ENCODE measurements around the gene FITM2.

FITM2 gene

DNA sequence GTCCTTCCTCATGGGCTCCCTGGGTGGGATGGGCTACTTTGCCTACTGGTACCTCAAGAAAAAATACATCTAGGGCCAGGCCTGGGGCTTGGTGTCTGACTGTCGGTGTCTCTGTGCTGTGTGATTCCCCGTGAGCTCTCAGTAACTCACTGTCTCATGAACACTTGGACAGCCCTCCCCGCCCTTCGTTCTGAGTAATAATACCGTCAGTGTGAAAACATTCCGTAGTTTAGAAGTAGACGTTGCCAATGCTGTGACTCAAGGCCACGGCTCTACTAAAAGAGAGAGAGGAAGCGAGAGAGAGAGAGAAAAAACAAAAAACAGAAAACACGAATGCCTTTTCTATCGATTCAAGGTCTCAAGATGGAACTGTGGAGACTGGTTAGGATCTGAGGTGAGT, 31.8 kb downstream of the FITM2 start:
- TF ChIP-seq POLR2AphosphoS5 (IDR thresholded peaks at IDR 0.05; ENCODE audit: low read depth, low read length) (no peak), FOXP2 (optimal IDR thresholded peaks at IDR 0.05; ENCODE audit: borderline replicate concordance, extremely low read depth, extremely low read length, insufficient read depth) (no peak), SIN3A (IDR thresholded peaks at IDR 0.05; ENCODE audit: borderline replicate concordance, insufficient read depth, low read length) (no peak)

DNA sequence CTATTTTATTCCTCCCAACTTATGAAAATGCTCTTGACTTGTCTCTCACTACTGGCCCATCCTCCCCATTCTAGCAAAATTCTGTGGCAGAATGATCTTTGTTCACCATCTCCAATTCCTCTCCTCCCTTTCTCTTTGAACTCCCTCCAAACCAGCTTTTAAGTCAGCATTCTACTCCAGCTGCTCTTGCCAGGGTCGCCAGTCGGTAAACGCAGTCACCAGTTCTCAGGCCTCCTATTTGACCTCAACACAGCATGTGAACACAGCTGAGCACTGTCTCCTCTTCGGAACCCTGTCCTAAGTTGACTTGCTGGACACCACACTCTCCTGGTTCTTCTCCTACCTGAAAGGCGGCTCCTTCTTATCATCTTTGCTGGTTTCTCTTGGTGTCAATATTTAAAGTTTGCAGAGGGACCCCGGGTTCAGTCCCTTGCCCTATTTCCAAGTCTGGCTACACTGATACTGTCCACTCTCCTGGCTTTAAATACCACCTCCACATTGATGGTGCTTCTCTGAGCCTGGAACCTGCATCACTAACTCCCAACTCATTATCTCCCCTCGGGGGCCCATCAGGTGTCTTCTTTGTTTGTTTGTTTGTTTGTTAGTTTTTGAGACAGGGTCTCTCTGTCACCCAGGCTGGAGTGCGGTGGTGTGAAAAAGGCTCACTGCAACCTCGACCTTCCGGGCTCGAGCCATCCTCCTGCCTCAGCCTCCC, 36.5 kb downstream of the FITM2 start:
- TF ChIP-seq SIN3A (IDR thresholded peaks at IDR 0.05; ENCODE audit: borderline replicate concordance, insufficient read depth, low read length) (no peak), POLR2AphosphoS5 (IDR thresholded peaks at IDR 0.05; ENCODE audit: low read depth, low read length) (no peak), TAF1 (IDR thresholded peaks at IDR 0.05; ENCODE audit: borderline replicate concordance, insufficient read depth, low read length) (no peak), FOXP2 (optimal IDR thresholded peaks at IDR 0.05; ENCODE audit: borderline replicate concordance, extremely low read depth, extremely low read length, insufficient read depth) (no peak)
- TF ChIP-seq, protein P1, sequence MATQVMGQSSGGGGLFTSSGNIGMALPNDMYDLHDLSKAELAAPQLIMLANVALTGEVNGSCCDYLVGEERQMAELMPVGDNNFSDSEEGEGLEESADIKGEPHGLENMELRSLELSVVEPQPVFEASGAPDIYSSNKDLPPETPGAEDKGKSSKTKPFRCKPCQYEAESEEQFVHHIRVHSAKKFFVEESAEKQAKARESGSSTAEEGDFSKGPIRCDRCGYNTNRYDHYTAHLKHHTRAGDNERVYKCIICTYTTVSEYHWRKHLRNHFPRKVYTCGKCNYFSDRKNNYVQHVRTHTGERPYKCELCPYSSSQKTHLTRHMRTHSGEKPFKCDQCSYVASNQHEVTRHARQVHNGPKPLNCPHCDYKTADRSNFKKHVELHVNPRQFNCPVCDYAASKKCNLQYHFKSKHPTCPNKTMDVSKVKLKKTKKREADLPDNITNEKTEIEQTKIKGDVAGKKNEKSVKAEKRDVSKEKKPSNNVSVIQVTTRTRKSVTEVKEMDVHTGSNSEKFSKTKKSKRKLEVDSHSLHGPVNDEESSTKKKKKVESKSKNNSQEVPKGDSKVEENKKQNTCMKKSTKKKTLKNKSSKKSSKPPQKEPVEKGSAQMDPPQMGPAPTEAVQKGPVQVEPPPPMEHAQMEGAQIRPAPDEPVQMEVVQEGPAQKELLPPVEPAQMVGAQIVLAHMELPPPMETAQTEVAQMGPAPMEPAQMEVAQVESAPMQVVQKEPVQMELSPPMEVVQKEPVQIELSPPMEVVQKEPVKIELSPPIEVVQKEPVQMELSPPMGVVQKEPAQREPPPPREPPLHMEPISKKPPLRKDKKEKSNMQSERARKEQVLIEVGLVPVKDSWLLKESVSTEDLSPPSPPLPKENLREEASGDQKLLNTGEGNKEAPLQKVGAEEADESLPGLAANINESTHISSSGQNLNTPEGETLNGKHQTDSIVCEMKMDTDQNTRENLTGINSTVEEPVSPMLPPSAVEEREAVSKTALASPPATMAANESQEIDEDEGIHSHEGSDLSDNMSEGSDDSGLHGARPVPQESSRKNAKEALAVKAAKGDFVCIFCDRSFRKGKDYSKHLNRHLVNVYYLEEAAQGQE (IDR thresholded peaks at IDR 0.05; ENCODE audit: insufficient read depth in 1 of 2, low read depth in 2 of 2, low read length in 2 of 2) = no peak

DNA sequence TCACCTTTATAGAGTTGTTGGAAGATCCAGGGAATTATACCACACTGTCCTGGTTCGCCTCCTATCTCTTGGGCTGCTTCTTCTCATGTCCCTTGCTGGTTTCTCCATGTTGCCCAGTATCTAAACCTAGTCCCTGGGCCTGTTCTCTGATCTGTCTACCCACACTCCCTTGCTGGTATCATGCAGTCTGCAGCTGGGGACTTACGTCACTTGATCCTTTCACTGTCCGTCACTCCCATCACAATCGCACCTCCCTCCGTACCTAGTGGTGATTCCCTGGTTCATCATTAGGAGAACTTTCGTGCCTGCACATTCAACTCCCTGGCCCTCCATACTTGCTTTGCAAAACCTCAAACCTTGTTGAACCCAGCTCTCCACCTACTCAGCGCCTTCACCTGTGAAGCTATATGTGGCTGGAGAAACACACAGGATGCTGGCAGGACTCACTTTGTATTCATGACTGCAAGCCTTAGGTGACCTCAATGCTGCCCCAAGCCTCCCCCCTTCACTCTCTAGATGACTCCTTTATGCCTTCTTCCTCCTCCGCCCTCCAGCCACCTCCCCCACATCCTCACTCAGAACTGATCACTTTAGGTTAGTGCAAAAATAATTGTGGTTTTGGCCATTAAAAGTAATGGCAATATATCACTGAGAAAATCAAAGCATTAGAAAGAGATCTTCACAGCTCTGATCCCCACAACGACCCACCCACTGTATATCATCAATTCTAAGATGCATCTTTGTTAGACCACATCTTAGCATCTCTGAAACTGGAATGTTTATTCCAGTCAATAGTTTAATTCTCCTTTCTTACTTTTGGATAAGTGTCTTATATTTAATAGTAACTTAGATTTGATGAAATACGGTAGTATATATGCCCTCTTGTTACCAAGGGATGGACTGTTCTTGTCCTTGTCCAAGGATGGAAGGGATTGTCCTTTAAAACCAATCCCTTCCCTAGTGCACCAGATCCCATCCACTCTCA, 37.5 kb downstream of the FITM2 start:
- TF ChIP-seq, protein P1 (IDR thresholded peaks at IDR 0.05; ENCODE audit: insufficient read depth in 1 of 2, low read depth in 2 of 2, low read length in 2 of 2) = no peak
- no peak for TF ChIP-seq POLR2AphosphoS5 (IDR thresholded peaks at IDR 0.05; ENCODE audit: low read depth, low read length)
- TF ChIP-seq FOXP2 (optimal IDR thresholded peaks at IDR 0.05; ENCODE audit: borderline replicate concordance, extremely low read depth, extremely low read length, insufficient read depth) = no peak
- TF ChIP-seq TAF1 (IDR thresholded peaks at IDR 0.05; ENCODE audit: borderline replicate concordance, insufficient read depth, low read length) = no peak
- TF ChIP-seq SIN3A (IDR thresholded peaks at IDR 0.05; ENCODE audit: borderline replicate concordance, insufficient read depth, low read length) = no peak

DNA sequence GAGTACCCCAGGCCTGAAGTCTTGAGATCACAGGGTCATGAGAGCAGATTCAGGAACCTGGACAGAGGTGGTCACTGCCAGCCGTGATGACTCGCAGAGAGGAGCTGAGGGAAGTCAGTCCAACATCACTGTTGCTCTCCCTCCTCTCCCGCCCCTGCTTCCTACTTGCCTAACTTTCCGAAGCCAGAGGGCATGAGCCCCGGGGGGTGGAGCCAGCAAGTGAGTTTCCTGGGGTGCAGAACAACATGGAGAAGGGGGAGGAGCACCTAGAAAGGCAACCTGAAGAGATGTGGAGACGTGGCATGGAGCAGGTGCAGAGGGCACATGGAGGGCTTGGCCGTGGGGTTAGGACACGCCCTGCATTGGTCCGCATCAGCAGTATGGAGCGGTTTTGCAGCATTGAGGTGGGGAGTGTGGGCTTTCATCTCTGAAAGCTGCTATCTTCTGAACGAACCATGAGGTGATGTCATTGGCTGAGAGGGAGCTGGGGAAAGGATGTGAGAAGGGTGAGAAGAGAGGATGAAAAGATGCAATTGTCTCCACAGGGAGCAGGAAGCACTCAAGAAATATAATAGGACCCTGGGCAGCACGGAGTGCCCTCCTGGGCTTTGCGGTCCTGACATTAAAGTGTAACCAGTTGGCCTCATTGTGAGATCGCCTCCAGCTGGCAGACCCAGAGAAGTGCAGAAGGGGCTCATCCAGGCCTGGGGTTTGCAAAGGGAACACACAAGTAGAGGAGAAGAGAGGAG, 38.9 kb downstream of the FITM2 start:
- no peak for TF ChIP-seq POLR2AphosphoS5 (IDR thresholded peaks at IDR 0.05; ENCODE audit: low read depth, low read length)
- TF ChIP-seq SIN3A (IDR thresholded peaks at IDR 0.05; ENCODE audit: borderline replicate concordance, insufficient read depth, low read length) = no peak
- no peak for TF ChIP-seq FOXP2 (optimal IDR thresholded peaks at IDR 0.05; ENCODE audit: borderline replicate concordance, extremely low read depth, extremely low read length, insufficient read depth)
- no peak for TF ChIP-seq TAF1 (IDR thresholded peaks at IDR 0.05; ENCODE audit: borderline replicate concordance, insufficient read depth, low read length)
- TF ChIP-seq, protein P1 (IDR thresholded peaks at IDR 0.05; ENCODE audit: insufficient read depth in 1 of 2, low read depth in 2 of 2, low read length in 2 of 2) = no peak

DNA sequence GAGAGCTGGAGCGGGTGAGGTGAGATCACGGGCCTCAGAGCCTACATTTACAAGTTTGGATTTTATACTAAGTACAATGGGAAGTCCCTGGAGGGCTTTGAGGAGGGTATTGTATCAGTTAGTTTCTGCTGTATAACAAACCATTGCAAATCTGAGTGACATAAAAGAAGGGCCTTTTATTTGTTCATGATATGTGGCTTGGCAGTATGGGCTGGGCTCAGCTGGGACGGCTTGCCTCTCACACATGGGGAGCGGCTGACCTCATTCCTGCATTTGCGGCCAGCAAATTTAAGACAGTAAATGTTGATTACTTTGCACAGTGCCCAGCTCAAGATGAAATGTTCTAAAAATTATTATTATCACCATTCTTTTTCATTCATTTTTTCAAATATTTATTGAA, 42.2 kb downstream of the FITM2 start:
- TF ChIP-seq TAF1 (IDR thresholded peaks at IDR 0.05; ENCODE audit: borderline replicate concordance, insufficient read depth, low read length) (no peak), POLR2AphosphoS5 (IDR thresholded peaks at IDR 0.05; ENCODE audit: low read depth, low read length) (no peak), FOXP2 (optimal IDR thresholded peaks at IDR 0.05; ENCODE audit: borderline replicate concordance, extremely low read depth, extremely low read length, insufficient read depth) (no peak), SIN3A (IDR thresholded peaks at IDR 0.05; ENCODE audit: borderline replicate concordance, insufficient read depth, low read length) (no peak)
- TF ChIP-seq, protein P1 (IDR thresholded peaks at IDR 0.05; ENCODE audit: insufficient read depth in 1 of 2, low read depth in 2 of 2, low read length in 2 of 2) = no peak

All from PFSK-1 (cell line).